H9 (cell line): ENCODE data around the gene CELF4. TPM values are rescaled to one million over a fixed set of nuclear protein-coding genes. Genes with fewer than 3 reads are reported as not detected.

Experiments
- DNase-seq: peaks from one replicate; pipeline ENCODE4 v3.0.0-alpha.2; 2017
- H2AFZ ChIP-seq: one replicate; pipeline ENCODE4 v1.6.1; 2013; ENCODE audit warnings: mild to moderate bottlenecking, low read length, control low read depth, moderate library complexity
- H2AK5ac ChIP-seq: 2 replicates; pipeline ENCODE4 v1.6.1; 2013; ENCODE audit warnings: low read length, control low read depth, mixed read lengths; ENCODE audit not compliant: insufficient read length
- H2BK120ac ChIP-seq: one replicate; pipeline ENCODE4 v1.6.1; 2013; ENCODE audit warnings: low read depth, mild to moderate bottlenecking, low read length, control low read depth, inconsistent platforms; ENCODE audit not compliant: poor library complexity, severe bottlenecking
- H2BK12ac ChIP-seq: 2 replicates; pipeline ENCODE4 v1.6.1; 2013; ENCODE audit warnings: low read length, control low read depth, mixed read lengths, low read depth; ENCODE audit not compliant: insufficient read length
- H2BK15ac ChIP-seq: 2 replicates; pipeline ENCODE4 v1.6.1; 2013; ENCODE audit warnings: low read depth, low read length, control low read depth
- H2BK20ac ChIP-seq: one replicate; pipeline ENCODE4 v1.6.1; 2013; ENCODE audit warnings: low read depth, mild to moderate bottlenecking, low read length, control low read depth, inconsistent platforms; ENCODE audit not compliant: poor library complexity, severe bottlenecking
- H2BK5ac ChIP-seq: 2 replicates; pipeline ENCODE4 v1.6.1; 2013; ENCODE audit warnings: low read length, control low read depth, mixed read lengths; ENCODE audit not compliant: insufficient read length
- H3K14ac ChIP-seq: 2 replicates; pipeline ENCODE4 v1.6.1; 2013; ENCODE audit warnings: low read length, control low read depth; ENCODE audit not compliant: insufficient read depth
- H3K18ac ChIP-seq: 2 replicates; pipeline ENCODE4 v1.6.1; 2013; ENCODE audit warnings: low read depth, mild to moderate bottlenecking, mixed read lengths, low read length, control low read depth; ENCODE audit not compliant: insufficient read length
- H3K23ac ChIP-seq: 2 replicates; pipeline ENCODE4 v1.6.1; 2013; ENCODE audit warnings: low read length, control low read depth, mixed read lengths, low read depth; ENCODE audit not compliant: insufficient read length
- H3K23me2 ChIP-seq: 2 replicates; pipeline ENCODE4 v1.6.1; 2013; ENCODE audit warnings: low read depth, mild to moderate bottlenecking, mixed read lengths, low read length, control low read depth; ENCODE audit not compliant: insufficient read length, poor library complexity, severe bottlenecking
- H3K27ac ChIP-seq: 2 replicates; pipeline ENCODE4 v1.5.1; 2013; ENCODE audit warnings: low read length, control low read depth, mixed read lengths, low read depth; ENCODE audit not compliant: insufficient read length
- H3K27me3 ChIP-seq: 2 replicates; pipeline ENCODE4 v1.6.1; 2013; ENCODE audit warnings: low read length, control low read depth, inconsistent platforms; ENCODE audit not compliant: insufficient read depth
- H3K4ac ChIP-seq: 2 replicates; pipeline ENCODE4 v1.6.1; 2013; ENCODE audit warnings: low read depth, mild to moderate bottlenecking, control low read depth, inconsistent platforms, low read length, moderate library complexity
- H3K4me1 ChIP-seq: 2 replicates; pipeline ENCODE4 v1.6.1; 2013; ENCODE audit warnings: low read length, control low read depth, inconsistent platforms; ENCODE audit not compliant: insufficient read depth
- H3K4me2 ChIP-seq: 2 replicates; pipeline ENCODE4 v1.6.1; 2013; ENCODE audit warnings: low read length, control low read depth, mixed read lengths; ENCODE audit not compliant: insufficient read length, insufficient read depth
- H3K56ac ChIP-seq: 2 replicates; pipeline ENCODE4 v1.6.1; 2013; ENCODE audit warnings: low read depth, mild to moderate bottlenecking, mixed read lengths, low read length, control low read depth; ENCODE audit not compliant: insufficient read length
- H3K79me1 ChIP-seq: 2 replicates; pipeline ENCODE4 v1.6.1; 2013; ENCODE audit warnings: low read depth, mild to moderate bottlenecking, moderate library complexity, low read length, control low read depth, inconsistent platforms; ENCODE audit not compliant: insufficient read depth, poor library complexity, severe bottlenecking
- H3K79me2 ChIP-seq: 2 replicates; pipeline ENCODE4 v1.6.1; 2013; ENCODE audit warnings: low read length, control low read depth, inconsistent platforms; ENCODE audit not compliant: insufficient read depth
- H3K9ac ChIP-seq: 2 replicates; pipeline ENCODE4 v1.6.1; 2013; ENCODE audit warnings: low read length, control low read depth, mixed read lengths; ENCODE audit not compliant: insufficient read length; ENCODE audit errors: extremely low read depth
- H3K9me3 ChIP-seq: one replicate; pipeline ENCODE4 v1.6.1; 2013; ENCODE audit warnings: low read depth, low read length, inconsistent platforms; ENCODE audit not compliant: control insufficient read depth
- H3T11ph ChIP-seq: one replicate; pipeline ENCODE4 v1.6.1; 2013; ENCODE audit warnings: mild to moderate bottlenecking, low read length, control low read depth, inconsistent platforms
- H4K20me1 ChIP-seq: one replicate; pipeline ENCODE4 v1.6.1; 2013; ENCODE audit not compliant: control insufficient read depth, insufficient read length, insufficient read depth
- H4K5ac ChIP-seq: 2 replicates; pipeline ENCODE4 v1.6.1; 2013; ENCODE audit warnings: low read depth, mild to moderate bottlenecking, mixed read lengths, low read length, control low read depth; ENCODE audit not compliant: insufficient read length
- H4K8ac ChIP-seq: replicated peaks from 2 replicates; pipeline ENCODE4 v1.6.1; 2013; ENCODE audit warnings: low read length, control low read depth, mixed read lengths, low read depth; ENCODE audit not compliant: insufficient read length
- H4K91ac ChIP-seq: 2 replicates; pipeline ENCODE4 v1.6.1; 2013; ENCODE audit warnings: low read depth, mild to moderate bottlenecking, moderate library complexity, mixed read lengths, low read length, control low read depth; ENCODE audit not compliant: insufficient read length
- H3K27ac Mint-ChIP-seq, 3 experiments: 2 replicates in 2 of 3; 3 replicates in 1 of 3; pipeline ENCODE4 v1.8.0; 2020 to 2021; ENCODE audit warnings: mixed read lengths in 3 of 3, mild to moderate bottlenecking in 1 of 3, moderate library complexity in 1 of 3
- H3K27me3 Mint-ChIP-seq: 2 replicates; pipeline ENCODE4 v1.8.0; 2021; ENCODE audit warnings: low read depth, mild to moderate bottlenecking, moderate library complexity, mixed read lengths
- H3K36me3 Mint-ChIP-seq, 3 experiments: 2 replicates in 2 of 3; 3 replicates in 1 of 3; pipeline ENCODE4 v1.8.0; 2020 to 2021; ENCODE audit warnings: low read depth in 3 of 3, mixed read lengths in 3 of 3; ENCODE audit not compliant: insufficient read depth in 1 of 3
- H3K4me1 Mint-ChIP-seq, 2 experiments: 2 replicates each; pipeline ENCODE4 v1.8.0; 2020; ENCODE audit warnings: mixed read lengths in 2 of 2
- H3K4me3 Mint-ChIP-seq, 2 experiments: 2 replicates in 1 of 2; 3 replicates in 1 of 2; pipeline ENCODE4 v1.8.0; 2020 to 2021; ENCODE audit warnings: mild to moderate bottlenecking in 2 of 2, mixed read lengths in 2 of 2, moderate library complexity in 1 of 2
- H3K9me3 Mint-ChIP-seq, 2 experiments: 2 replicates in 1 of 2; 3 replicates in 1 of 2; pipeline ENCODE4 v1.8.0; 2020; ENCODE audit warnings: mild to moderate bottlenecking in 2 of 2, mixed read lengths in 2 of 2, moderate library complexity in 1 of 2
- CTCF ChIP-seq: fragments of 200-600 bp; sonication (generic); conservative IDR thresholded peaks from 3 replicates; pipeline ENCODE4 v1.8.0; 2021; ENCODE audit warnings: antibody characterized with exemption, mild to moderate bottlenecking
- WGBS: extraction: QIAGEN DNeasy Blood & Tissue Kit; methylation state at CpG from one replicate; pipeline ENCODE4 v1.1.7; 2013; ENCODE audit warnings: missing lambda C conversion rate, low lambda C conversion rate, mixed read lengths; ENCODE audit not compliant: insufficient read length; ENCODE audit errors: extremely low coverage; 5-methylcytosine and 5-hydroxymethylcytosine counted together
- total RNA-seq: library from RNA; stranded (reverse); gene quantifications from 2 replicates; pipeline ENCODE4 v1.2.1, GENCODE V29; 2021

CELF4 gene
- total RNA-seq, 1 experiment from 2014 or later: 1.1 TPM

GRCh38 chr18:37456873-37457272 lies 108.7 kb downstream of the CELF4 start:
- Mint-ChIP-seq H3K9me3 (no peaks in the 10 kb centered on the region), H3K4me3 (no peak overlapping the region), H3K36me3 (no peaks in the 10 kb centered on the region; a peak in 1 of 7 replicates), H3K27ac (no peak overlapping the region), H3K27me3 (peaks cover 30% of the 10 kb centered on the region), H3K4me1 (peaks cover 15 to 19% of the 10 kb centered on the region in 2 experiments)
- no peaks in the 10 kb centered on the region for H3K9me3 ChIP-seq
- no peak overlapping the region for H3K18ac ChIP-seq
- no peak overlapping the region for H3K9ac ChIP-seq
- H4K91ac ChIP-seq: no peak overlapping the region
- no peak overlapping the region for H3K27ac ChIP-seq
- no peaks in the 10 kb centered on the region for H3K23me2 ChIP-seq
- no CpG with 5 or more reads among the region's 5 CpGs for WGBS
- H3T11ph ChIP-seq: no peak overlapping the region
- H4K20me1 ChIP-seq: no peaks in the 10 kb centered on the region
- no peak overlapping the region for H2AK5ac ChIP-seq
- H3K23ac ChIP-seq: no peak overlapping the region
- no peak overlapping the region for H3K56ac ChIP-seq
- H3K4me1 ChIP-seq: peaks cover 3% of the 10 kb centered on the region; the same call in 1 of the 2 replicates
- no peak for TF ChIP-seq CTCF
- H3K14ac ChIP-seq: no peak overlapping the region
- H2BK20ac ChIP-seq: no peak overlapping the region
- H3K4me2 ChIP-seq: no peak overlapping the region
- no peaks in the 10 kb centered on the region for H3K79me2 ChIP-seq
- no peak for DNase-seq
- H2BK15ac ChIP-seq: no peak overlapping the region
- no peaks in the 10 kb centered on the region; the same call in 1 of the 2 replicates for H3K27me3 ChIP-seq
- no peak overlapping the region for H2BK120ac ChIP-seq
- H3K4ac ChIP-seq: no peak overlapping the region
- H4K5ac ChIP-seq: no peak overlapping the region
- H2BK5ac ChIP-seq: no peak overlapping the region
- no peaks in the 10 kb centered on the region for H3K79me1 ChIP-seq
- no peak overlapping the region for H2BK12ac ChIP-seq
- H2AFZ ChIP-seq: no peak overlapping the region
- H4K8ac ChIP-seq: no peak overlapping the region
